ENCODE measurements around the gene AMBRA1.
"Not testable (repeated sequence)": the region's sequence is repeated elsewhere in the genome, so short reads cannot be mapped to it uniquely, and the experiment has no call there.

The AMBRA1 gene

GRCh38 chr11:46612326-46612725, 18.5 kb upstream of the AMBRA1 start:
- no peak for DNase-seq (ENCODE audit: low read depth in 3 of 3)

- DNase-seq (ENCODE audit: low read depth in 3 of 3): no peak
These were observed 17.9 kb upstream of the AMBRA1 start for GRCh38 chr11:46611526-46612304.

- no peak for DNase-seq (ENCODE audit: low read depth in 3 of 3)
These were observed 15.6 kb upstream of the AMBRA1 start for GRCh38 chr11:46609386-46609785.

GRCh38 chr11:46607516-46607915, 13.7 kb upstream of the AMBRA1 start:
- no peak for DNase-seq (ENCODE audit: low read depth in 3 of 3)

GRCh38 chr11:46604796-46605195, 11.0 kb upstream of the AMBRA1 start:
- no peak for DNase-seq (ENCODE audit: low read depth in 3 of 3)

GRCh38 chr11:46603704-46604308, 10.0 kb upstream of the AMBRA1 start:
- no peak for DNase-seq (ENCODE audit: low read depth in 3 of 3)

GRCh38 chr11:46601129-46601528, 7.3 kb upstream of the AMBRA1 start:
- DNase-seq (ENCODE audit: low read depth in 3 of 3): no peak

- DNase-seq (ENCODE audit: low read depth in 3 of 3): no peak
These were observed 6.6 kb upstream of the AMBRA1 start for GRCh38 chr11:46600194-46600960.

- no peak for DNase-seq (ENCODE audit: low read depth in 3 of 3)
These were observed 5.7 kb upstream of the AMBRA1 start for GRCh38 chr11:46599340-46600193.

- DNase-seq (ENCODE audit: low read depth in 3 of 3): no peak
These were observed 3.9 kb upstream of the AMBRA1 start for GRCh38 chr11:46597609-46598219.

GRCh38 chr11:46597155-46597554, 3.3 kb upstream of the AMBRA1 start:
- no peak for DNase-seq (ENCODE audit: low read depth in 3 of 3)

- DNase-seq (ENCODE audit: low read depth in 3 of 3): no peak
These were observed 962 bp upstream of the AMBRA1 start for GRCh38 chr11:46594785-46595184.

- DNase-seq (ENCODE audit: low read depth in 3 of 3): no peak
These were observed 514 bp upstream of the AMBRA1 start for GRCh38 chr11:46594374-46594700.

GRCh38 chr11:46590740-46591605, 2.9 kb downstream of the AMBRA1 start:
- no peak for DNase-seq (ENCODE audit: low read depth in 3 of 3)

GRCh38 chr11:46588915-46589314, 4.9 kb downstream of the AMBRA1 start:
- DNase-seq (ENCODE audit: low read depth in 3 of 3): no peak

GRCh38 chr11:46588131-46588530, 5.7 kb downstream of the AMBRA1 start:
- no peak for DNase-seq (ENCODE audit: low read depth in 3 of 3)

GRCh38 chr11:46583513-46583912, 10.3 kb downstream of the AMBRA1 start:
- not testable (repeated sequence) for DNase-seq (ENCODE audit: low read depth in 3 of 3)

GRCh38 chr11:46582588-46582987, 11.2 kb downstream of the AMBRA1 start:
- no peak for DNase-seq (ENCODE audit: low read depth in 3 of 3)

GRCh38 chr11:46577058-46577457, 16.8 kb downstream of the AMBRA1 start:
- no peak for DNase-seq (ENCODE audit: low read depth in 3 of 3)

- no peak for DNase-seq (ENCODE audit: low read depth in 3 of 3)
These were observed 19.2 kb downstream of the AMBRA1 start for GRCh38 chr11:46574656-46575055.
